CD4-positive, CD25-positive, alpha-beta regulatory T cell (primary cell): ENCODE measurements around the gene OGN. TPM values are rescaled to one million over a fixed set of nuclear protein-coding genes. Genes with fewer than 3 reads are reported as not detected.
"Not testable (repeated sequence)": the region's sequence is repeated elsewhere in the genome, so short reads cannot be mapped to it uniquely, and the experiment has no call there.

Experiments
- ATAC-seq, 2 donors: fragments of 150-1000 bp; cut with Tn5 transposase; one replicate each; pipeline ENCODE4 v1.10.0; 2021; ENCODE audit warnings: low read depth in 2 of 2, moderate number of reproducible peaks in 2 of 2, moderate library complexity in 1 of 2
- DNase-seq, 3 donors: peaks; one replicate each; pipeline versions ENCODE4 v3.0.0 to v3.0.0-alpha.2; 2012 to 2022; ENCODE audit warnings: mixed read lengths in 1 of 3
- H3K27ac ChIP-seq: one replicate; pipeline ENCODE4 v1.7.0; 2013; ENCODE audit warnings: mild to moderate bottlenecking, low read length; ENCODE audit not compliant: insufficient read depth, poor library complexity, severe bottlenecking
- H3K27me3 ChIP-seq: one replicate; pipeline ENCODE4 v1.7.0; 2013; ENCODE audit warnings: low read length; ENCODE audit not compliant: control insufficient read depth, insufficient read depth
- H3K36me3 ChIP-seq: one replicate; pipeline ENCODE4 v1.7.0; 2013; ENCODE audit warnings: mild to moderate bottlenecking, low read length, moderate library complexity; ENCODE audit not compliant: control insufficient read depth, insufficient read depth
- H3K4me1 ChIP-seq: 2 replicates; pipeline ENCODE4 v1.7.0; 2013; ENCODE audit warnings: mild to moderate bottlenecking, low read length; ENCODE audit not compliant: insufficient read depth, control insufficient read depth, poor library complexity, severe bottlenecking
- H3K4me3 ChIP-seq: one replicate; pipeline ENCODE4 v1.7.0; 2013; ENCODE audit warnings: low read depth, mild to moderate bottlenecking, low read length, moderate library complexity
- H3K9me3 ChIP-seq, 2 experiments: 1 replicate in 1 of 2; 2 replicates in 1 of 2; pipeline ENCODE4 v1.7.0; 2013; ENCODE audit warnings: low read length in 2 of 2, mild to moderate bottlenecking in 1 of 2, moderate library complexity in 1 of 2; ENCODE audit not compliant: control insufficient read depth in 2 of 2
- H3K27ac Mint-ChIP-seq, 3 donors: one replicate each; pipeline ENCODE4 v1.8.0; 2020 to 2022; ENCODE audit warnings: mild to moderate bottlenecking in 3 of 3, mixed read lengths in 3 of 3, moderate library complexity in 2 of 3
- H3K27me3 Mint-ChIP-seq: one replicate; pipeline ENCODE4 v1.8.0; 2022; ENCODE audit warnings: mild to moderate bottlenecking, mixed read lengths
- H3K36me3 Mint-ChIP-seq: one replicate; pipeline ENCODE4 v1.8.0; 2020; ENCODE audit warnings: mixed read lengths
- H3K4me1 Mint-ChIP-seq, 4 donors: one replicate each; pipeline ENCODE4 v1.8.0; 2020 to 2022; ENCODE audit warnings: mixed read lengths in 4 of 4, mild to moderate bottlenecking in 1 of 4
- H3K4me3 Mint-ChIP-seq, 4 donors: one replicate each; pipeline ENCODE4 v1.8.0; 2020 to 2022; ENCODE audit warnings: mild to moderate bottlenecking in 4 of 4, mixed read lengths in 4 of 4, moderate library complexity in 3 of 4
- H3K9me3 Mint-ChIP-seq, 7 donors: one replicate each; pipeline ENCODE4 v1.8.0; 2020 to 2022; ENCODE audit warnings: mixed read lengths in 7 of 7, mild to moderate bottlenecking in 3 of 7, moderate library complexity in 2 of 7
- polyA plus RNA-seq, 4 donors: library from polyadenylated mRNA; unstranded; fragments of 300-500 nt; fragmentation: Illumina TruSeq; gene quantifications; one replicate each; pipeline ENCODE4 v1.2.3, GENCODE V29; 2021
- total RNA-seq: library from RNA; stranded (reverse); gene quantifications from one replicate; pipeline ENCODE4 v1.2.3, GENCODE V29; 2022

OGN gene
- total and polyA plus RNA-seq, 5 donors from 2014 or later = 0.30 to 1.3 (median 0.72) TPM

- H3K4me3 ChIP-seq = no peak overlapping the region
- no peaks in the 10 kb centered on the region for H3K27me3 Mint-ChIP-seq
- H3K4me1 ChIP-seq = no peaks in the 10 kb centered on the region
- no peak overlapping the region for H3K27ac Mint-ChIP-seq
- no peaks in the 10 kb centered on the region for H3K36me3 ChIP-seq
- no peaks in the 10 kb centered on the region for H3K36me3 Mint-ChIP-seq
- no peaks in the 10 kb centered on the region for H3K27me3 ChIP-seq
- ATAC-seq = no peak
- no peak overlapping the region for H3K4me3 Mint-ChIP-seq
- H3K27ac ChIP-seq = no peak overlapping the region
- no peaks in the 10 kb centered on the region for H3K4me1 Mint-ChIP-seq
- DNase-seq = no peak
- no peaks in the 10 kb centered on the region for H3K9me3 ChIP-seq
- H3K9me3 Mint-ChIP-seq = peaks cover 0 to 2% (median 0%) of the 10 kb centered on the region in 7 donors
Measured at GRCh38 chr9:92422611-92423338, 18.4 kb upstream of the OGN start.

- peaks cover 0 to 7% (median 2%) of the 10 kb centered on the region in 4 donors for H3K4me1 Mint-ChIP-seq
- H3K9me3 Mint-ChIP-seq = peaks cover 0 to 1% (median 0%) of the 10 kb centered on the region in 7 donors
- Histone ChIP-seq H3K27me3 (no peaks in the 10 kb centered on the region), H3K4me1 (peaks cover 3% of the 10 kb centered on the region), H3K4me3 (no peak overlapping the region), H3K27ac (no peak overlapping the region), H3K36me3 (no peaks in the 10 kb centered on the region), H3K9me3 (no peaks in the 10 kb centered on the region)
- no peak for DNase-seq
- ATAC-seq = no peak
- H3K27me3 Mint-ChIP-seq = no peaks in the 10 kb centered on the region
- H3K36me3 Mint-ChIP-seq = no peaks in the 10 kb centered on the region
- H3K27ac Mint-ChIP-seq = no peak overlapping the region
- no peak overlapping the region for H3K4me3 Mint-ChIP-seq
Measured at GRCh38 chr9:92414566-92414965, 10.2 kb upstream of the OGN start.

GRCh38 chr9:92411157-92411556 lies 6.8 kb upstream of the OGN start:
- H3K36me3 ChIP-seq, H3K36me3 Mint-ChIP-seq, H3K9me3 Mint-ChIP-seq, H3K27ac Mint-ChIP-seq, H3K4me3 ChIP-seq, H3K27ac ChIP-seq, H3K4me3 Mint-ChIP-seq, H3K27me3 ChIP-seq, H3K27me3 Mint-ChIP-seq, DNase-seq, ATAC-seq, H3K9me3 ChIP-seq: not testable (repeated sequence)
- H3K4me1 ChIP-seq = peaks cover 20% of the 10 kb centered on the region
- H3K4me1 Mint-ChIP-seq = peaks cover 10 to 22% (median 16%) of the 10 kb centered on the region in 4 donors

GRCh38 chr9:92408747-92409478 lies 4.5 kb upstream of the OGN start:
- Mint-ChIP-seq H3K27ac (peak overlapping the region in 1 of 3 donors; percentile 54), H3K4me3 (no peak overlapping the region), H3K36me3 (no peaks in the 10 kb centered on the region)

GRCh38 chr9:92407818-92408217 lies 3.4 kb upstream of the OGN start:
- no peak for DNase-seq

More at GRCh38 chr9:92408747-92409478, 4.5 kb upstream of the OGN start:
- Mint-ChIP-seq H3K9me3 (peaks cover 0 to 1% (median 0%) of the 10 kb centered on the region in 7 donors), H3K4me1 (peaks cover 23 to 38% (median 30%) of the 10 kb centered on the region in 4 donors), H3K27me3 (no peaks in the 10 kb centered on the region)
- no peak for ATAC-seq
- H3K27me3 ChIP-seq = no peaks in the 10 kb centered on the region
- H3K9me3 ChIP-seq = no peaks in the 10 kb centered on the region
- no peak overlapping the region for H3K27ac ChIP-seq
- H3K36me3 ChIP-seq = no peaks in the 10 kb centered on the region
- peaks cover 34% of the 10 kb centered on the region for H3K4me1 ChIP-seq
- no peak overlapping the region for H3K4me3 ChIP-seq
- no peak for DNase-seq

GRCh38 chr9:92406477-92406876 lies 2.1 kb upstream of the OGN start:
- no peaks in the 10 kb centered on the region for H3K9me3 ChIP-seq
- no peaks in the 10 kb centered on the region for H3K36me3 ChIP-seq
- peak overlapping the region; percentile 78 for H3K4me3 ChIP-seq
- no peaks in the 10 kb centered on the region for H3K27me3 Mint-ChIP-seq
- peaks cover 36% of the 10 kb centered on the region for H3K4me1 ChIP-seq
- peaks cover 30 to 50% (median 37%) of the 10 kb centered on the region in 4 donors for H3K4me1 Mint-ChIP-seq
- H3K36me3 Mint-ChIP-seq = no peaks in the 10 kb centered on the region
- DNase-seq (peak; percentile 3 to 84 (median 55)), ATAC-seq (peak; percentile 92 to 94)
- H3K27me3 ChIP-seq = no peaks in the 10 kb centered on the region
- H3K27ac Mint-ChIP-seq = peak overlapping the region; percentile 89 to 95 (median 90)
- peak overlapping the region; percentile 51 for H3K27ac ChIP-seq
- H3K9me3 Mint-ChIP-seq = peaks cover 0 to 1% (median 0%) of the 10 kb centered on the region in 7 donors
- peak overlapping the region; percentile 68 to 84 (median 78) for H3K4me3 Mint-ChIP-seq

More at GRCh38 chr9:92407818-92408217, 3.4 kb upstream of the OGN start:
- Histone ChIP-seq H3K36me3 (no peaks in the 10 kb centered on the region), H3K27me3 (no peaks in the 10 kb centered on the region), H3K4me3 (no peak overlapping the region), H3K9me3 (no peaks in the 10 kb centered on the region), H3K27ac (peak overlapping the region; percentile 51), H3K4me1 (peaks cover 36% of the 10 kb centered on the region)
- Mint-ChIP-seq H3K9me3 (peaks cover 0 to 1% (median 0%) of the 10 kb centered on the region in 7 donors), H3K27ac (no peak overlapping the region), H3K4me3 (no peak overlapping the region), H3K4me1 (peaks cover 28 to 45% (median 37%) of the 10 kb centered on the region in 4 donors), H3K27me3 (no peaks in the 10 kb centered on the region), H3K36me3 (no peaks in the 10 kb centered on the region)
- ATAC-seq = no peak

- Histone ChIP-seq H3K4me3 (peak overlapping the region; percentile 78), H3K27me3 (no peaks in the 10 kb centered on the region), H3K9me3 (no peaks in the 10 kb centered on the region), H3K27ac (peak overlapping the region; percentile 51), H3K4me1 (peaks cover 36% of the 10 kb centered on the region), H3K36me3 (no peaks in the 10 kb centered on the region)
- peak overlapping the region; percentile 68 to 84 (median 78) for H3K4me3 Mint-ChIP-seq
- H3K4me1 Mint-ChIP-seq = peaks cover 30 to 50% (median 37%) of the 10 kb centered on the region in 4 donors
- DNase-seq = no peak
- H3K36me3 Mint-ChIP-seq = no peaks in the 10 kb centered on the region
- peaks cover 0 to 1% (median 0%) of the 10 kb centered on the region in 7 donors for H3K9me3 Mint-ChIP-seq
- H3K27ac Mint-ChIP-seq = peak overlapping the region; percentile 89 to 95 (median 90)
- no peaks in the 10 kb centered on the region for H3K27me3 Mint-ChIP-seq
- no peak for ATAC-seq
Measured at GRCh38 chr9:92405818-92406217, 1.4 kb upstream of the OGN start.
